AG04450 (cell line): ENCODE results near the gene RPS27L. TPM values are rescaled to one million over a fixed set of nuclear protein-coding genes. Genes with fewer than 3 reads are reported as not detected.

Experiments used
- CTCF ChIA-PET: fragments of 300-600, 350-600 bp; formaldehyde crosslinking; extraction: SDS; loops from one replicate; lab custom pipeline; 2022; ENCODE audit warnings: antibody characterized with exemption, inconsistent platforms; lab: Charles Lee
- POLR2A ChIA-PET: fragments of 350-600 bp; formaldehyde crosslinking; extraction: SDS; loops from one replicate; lab custom pipeline; 2021; ENCODE audit warnings: antibody characterized with exemption, inconsistent platforms; lab: Yijun Ruan, JAX
- DNase-seq: peaks from one replicate; pipeline ENCODE4 v3.0.0-alpha.2; 2011; ENCODE audit warnings: low read depth, low spot score
- H3K27ac ChIP-seq: one replicate; pipeline ENCODE4 v1.5.1; 2012; ENCODE audit warnings: low read depth, low read length, control low read depth
- H3K27me3 ChIP-seq: one replicate; pipeline ENCODE4 v1.6.0; 2012; ENCODE audit warnings: low read length; ENCODE audit not compliant: control insufficient read depth, insufficient read depth
- H3K4me3 ChIP-seq: 2 replicates; pipeline ENCODE4 v1.5.1; 2011; ENCODE audit warnings: mild to moderate bottlenecking, low read depth, low read length, control low read depth
- H3K9me3 ChIP-seq: 2 replicates; pipeline ENCODE4 v1.5.1; 2012; ENCODE audit warnings: low read length; ENCODE audit not compliant: control insufficient read depth, insufficient read depth
- CTCF ChIP-seq: IDR thresholded peaks from 2 replicates; pipeline ENCODE4 v1.5.1; 2011; ENCODE audit warnings: low read depth, low read length, control low read depth, inconsistent platforms
- polyA plus RNA-seq: library from polyadenylated mRNA; depleted of rRNA; stranded (reverse); fragments of >200 nt; gene quantifications from 2 replicates; pipeline ENCODE4 v1.2.3, GENCODE V29; 2011

Gene RPS27L
- polyA plus RNA-seq, 1 experiment = 610 TPM

DNA sequence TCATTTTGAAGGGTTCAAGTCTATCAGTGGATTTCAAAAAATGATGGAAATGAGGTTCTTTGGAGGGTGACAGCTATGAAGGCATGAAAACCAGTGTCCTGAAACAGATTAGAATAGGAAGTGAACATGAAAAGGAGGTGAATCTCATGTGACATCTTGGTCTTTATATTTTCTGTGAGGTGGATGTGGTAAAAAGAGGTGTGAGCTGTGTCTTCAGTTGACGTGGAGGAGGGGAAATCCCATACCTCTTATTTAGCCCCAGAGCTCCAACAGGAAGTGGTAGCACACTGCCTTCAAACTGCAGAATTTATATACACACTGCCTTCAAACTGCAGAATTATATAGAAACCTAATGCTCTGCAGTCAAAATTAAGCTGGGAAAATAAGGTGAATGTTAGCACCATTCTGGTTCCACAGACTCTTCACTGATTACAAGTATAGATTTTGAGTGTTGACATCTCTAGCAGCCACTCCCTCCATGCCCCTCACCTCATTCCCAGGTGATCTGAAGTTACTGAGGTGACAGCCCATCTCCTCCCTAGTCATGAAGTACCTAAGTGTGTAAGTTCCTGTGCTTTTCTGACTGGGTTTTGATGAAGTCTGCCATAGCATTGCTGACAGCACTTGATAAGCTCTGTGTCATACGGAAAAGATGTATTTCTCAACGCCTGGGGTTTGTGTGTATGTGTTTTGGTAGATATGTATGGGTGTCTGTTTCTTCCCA, 34.8 kb upstream of the RPS27L start:
- no peak for DNase-seq
- Histone ChIP-seq H3K9me3 (no peaks in the 10 kb centered on the region), H3K4me3 (no peak overlapping the region), H3K27me3 (no peaks in the 10 kb centered on the region), H3K27ac (no peak overlapping the region)
- no peak for TF ChIP-seq CTCF
- ChIA-PET POLR2A (interaction anchor here (0.7 to 1.5 kb wide), 2 partner anchors 35 to 648 kb away, joined by 3 to 7 read pairs; partner anchors contain the start of gene RPS27L), CTCF (interaction anchor here (1.0 kb wide), 1 partner anchor 144 kb away, joined by 4 read pairs; no protein-coding TSS in a partner anchor)

GRCh38 chr15:63190769-63191649, 33.7 kb upstream of the RPS27L start:
- ChIA-PET POLR2A (interaction anchor here (1.5 kb wide), 1 partner anchor 34 kb away, joined by 7 read pairs; the partner anchor contains the start of gene RPS27L), CTCF (no interaction called here)

GRCh38 chr15:63189941-63190768, 32.9 kb upstream of the RPS27L start:
- Histone ChIP-seq H3K9me3 (no peaks in the 10 kb centered on the region), H3K4me3 (peak overlapping the region; percentile 86), H3K27ac (no peak overlapping the region), H3K27me3 (no peaks in the 10 kb centered on the region)
- POLR2A ChIA-PET = interaction anchor here (1.5 kb wide), 2 partner anchors 33 kb away, joined by 7 to 15 read pairs; partner anchors contain the start of gene RPS27L
- no peak for TF ChIP-seq CTCF
- CTCF ChIA-PET = no interaction called here
- no peak for DNase-seq

More at GRCh38 chr15:63190769-63191649, 33.7 kb upstream of the RPS27L start:
- Histone ChIP-seq H3K9me3 (no peaks in the 10 kb centered on the region), H3K27me3 (no peaks in the 10 kb centered on the region), H3K4me3 (peak overlapping the region; percentile 86), H3K27ac (no peak overlapping the region)
- TF ChIP-seq CTCF = no peak
- no peak for DNase-seq

DNA sequence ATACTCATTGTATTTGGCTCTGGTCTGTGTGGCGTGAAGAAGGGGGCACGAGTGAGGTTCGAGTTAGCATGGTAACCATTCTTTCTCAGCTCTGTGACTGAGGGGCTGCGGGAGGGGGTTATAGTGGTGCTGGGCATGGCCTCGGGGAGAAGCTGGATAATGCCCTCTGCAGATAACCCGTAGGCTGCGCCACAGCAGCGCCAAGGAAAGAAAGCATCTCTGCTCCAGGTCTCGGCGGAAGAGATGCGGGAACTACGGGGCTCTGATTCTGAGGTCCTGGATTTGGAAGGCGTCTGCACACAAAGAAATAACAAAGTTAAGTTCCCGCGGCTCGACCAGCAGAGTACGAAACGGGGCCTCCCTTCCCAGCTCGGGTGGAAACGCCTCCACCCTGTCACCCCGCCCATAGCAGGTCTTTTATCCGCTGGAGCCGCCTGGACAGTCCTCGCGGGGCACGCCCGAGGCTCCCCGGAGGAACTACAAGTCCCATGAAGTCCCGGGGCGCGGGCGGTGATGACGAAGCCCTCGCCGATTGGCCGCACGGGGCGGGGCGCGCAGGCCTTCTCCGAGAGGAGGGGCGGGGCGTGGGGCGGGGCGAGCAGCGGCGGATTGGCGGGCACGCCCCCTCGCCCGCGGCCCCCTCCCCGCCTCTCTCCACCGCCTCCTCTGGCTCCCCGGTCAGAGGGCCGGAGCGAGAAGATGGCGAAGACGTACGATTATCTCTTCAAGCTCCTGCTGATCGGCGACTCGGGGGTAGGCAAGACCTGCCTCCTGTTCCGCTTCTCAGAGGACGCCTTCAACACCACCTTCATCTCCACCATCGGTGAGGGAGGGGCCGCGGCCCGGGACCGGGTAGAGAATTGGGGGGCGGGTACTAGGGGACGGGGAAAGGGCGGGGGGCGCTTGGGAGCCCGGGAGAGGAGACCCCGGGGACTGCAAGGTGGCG, 31.9 kb upstream of the RPS27L start, which contains the start of gene RAB8B:
RAB8B (plus strand) TSS at position 681 of the 946 bp plus-strand sequence; CDS start at position 700, 19 bp downstream.
- peak; percentile 90 for DNase-seq
- no peaks in the 10 kb centered on the region for H3K27me3 ChIP-seq
- peak within 1 kb of the TSS; percentile 57 for H3K27ac ChIP-seq
- no peak for TF ChIP-seq CTCF
- ChIA-PET POLR2A (interaction anchor here (0.6 to 1.5 kb wide), 8 partner anchors 9 to 146 kb away, joined by 3 to 15 read pairs (median 4); partner anchors contain the start of genes APH1B, RPS27L and TPM1), CTCF (no interaction called here)
- peak within 1 kb of the TSS; percentile 86 for H3K4me3 ChIP-seq
- no peaks in the 10 kb centered on the region for H3K9me3 ChIP-seq
